GM19438 (cell line): Measurements from ENCODE around the gene PPP2R3B.
"Not testable (repeated sequence)": the region's sequence is repeated elsewhere in the genome, so short reads cannot be mapped to it uniquely, and the experiment has no call there.

Experiments used
- ATAC-seq: cut with Tn5 transposase; IDR thresholded peaks from one replicate; pipeline ENCODE4 v1.9.1; 2021; ENCODE audit warnings: low read depth; ENCODE audit not compliant: unreplicated experiment

PPP2R3B gene, protein sequence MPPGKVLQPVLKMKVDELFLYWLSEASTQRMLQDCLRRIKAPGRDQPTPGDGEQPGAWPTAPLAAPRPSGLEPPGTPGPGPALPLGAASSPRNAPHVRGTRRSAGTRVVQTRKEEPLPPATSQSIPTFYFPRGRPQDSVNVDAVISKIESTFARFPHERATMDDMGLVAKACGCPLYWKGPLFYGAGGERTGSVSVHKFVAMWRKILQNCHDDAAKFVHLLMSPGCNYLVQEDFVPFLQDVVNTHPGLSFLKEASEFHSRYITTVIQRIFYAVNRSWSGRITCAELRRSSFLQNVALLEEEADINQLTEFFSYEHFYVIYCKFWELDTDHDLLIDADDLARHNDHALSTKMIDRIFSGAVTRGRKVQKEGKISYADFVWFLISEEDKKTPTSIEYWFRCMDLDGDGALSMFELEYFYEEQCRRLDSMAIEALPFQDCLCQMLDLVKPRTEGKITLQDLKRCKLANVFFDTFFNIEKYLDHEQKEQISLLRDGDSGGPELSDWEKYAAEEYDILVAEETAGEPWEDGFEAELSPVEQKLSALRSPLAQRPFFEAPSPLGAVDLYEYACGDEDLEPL

DNA sequence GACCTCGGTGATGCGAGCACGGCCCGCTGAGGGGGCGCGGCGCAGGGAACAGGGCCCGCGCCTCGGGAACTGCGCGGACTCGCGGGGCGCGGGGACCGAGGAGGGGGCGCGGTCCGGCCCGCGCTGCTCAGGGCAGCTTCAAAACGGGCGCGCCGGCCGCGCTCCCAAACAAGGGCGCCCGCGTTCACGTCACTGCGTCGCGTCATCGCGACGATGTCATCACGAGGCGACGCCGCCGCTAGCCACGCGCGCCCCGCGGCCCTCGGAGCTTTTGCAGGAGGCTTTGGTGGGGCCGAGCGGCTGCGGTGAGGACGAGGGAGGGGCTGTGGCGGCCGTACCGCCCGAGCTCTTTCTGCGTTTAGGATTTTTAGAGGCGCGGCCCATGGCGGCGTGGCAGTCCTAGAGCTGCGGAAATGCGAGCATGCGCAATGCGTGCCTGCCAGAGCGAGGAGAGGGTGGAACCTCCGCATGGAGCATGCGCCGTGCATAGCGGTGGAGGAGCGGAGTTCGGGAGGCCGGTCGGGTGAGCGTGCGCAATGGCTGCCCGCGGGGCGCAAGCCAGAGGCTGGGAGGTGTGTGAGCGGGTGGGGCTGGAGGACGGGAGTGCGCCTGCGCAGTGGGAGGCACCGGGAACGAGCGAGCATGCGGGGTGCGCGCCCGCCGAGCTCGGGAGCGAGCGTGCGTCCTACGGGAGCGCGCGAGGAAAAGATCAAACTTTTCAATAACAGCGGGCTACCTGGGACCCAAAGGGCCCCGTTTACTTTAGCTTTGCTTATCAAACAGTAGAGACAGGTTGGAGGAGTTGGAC is at the start of gene PPP2R3B:
PPP2R3B (minus strand) TSS at position 140 of the 808 bp plus-strand sequence. CDS start 216 bp downstream, outside the sequence.
- peak; percentile 94 for ATAC-seq

DNA sequence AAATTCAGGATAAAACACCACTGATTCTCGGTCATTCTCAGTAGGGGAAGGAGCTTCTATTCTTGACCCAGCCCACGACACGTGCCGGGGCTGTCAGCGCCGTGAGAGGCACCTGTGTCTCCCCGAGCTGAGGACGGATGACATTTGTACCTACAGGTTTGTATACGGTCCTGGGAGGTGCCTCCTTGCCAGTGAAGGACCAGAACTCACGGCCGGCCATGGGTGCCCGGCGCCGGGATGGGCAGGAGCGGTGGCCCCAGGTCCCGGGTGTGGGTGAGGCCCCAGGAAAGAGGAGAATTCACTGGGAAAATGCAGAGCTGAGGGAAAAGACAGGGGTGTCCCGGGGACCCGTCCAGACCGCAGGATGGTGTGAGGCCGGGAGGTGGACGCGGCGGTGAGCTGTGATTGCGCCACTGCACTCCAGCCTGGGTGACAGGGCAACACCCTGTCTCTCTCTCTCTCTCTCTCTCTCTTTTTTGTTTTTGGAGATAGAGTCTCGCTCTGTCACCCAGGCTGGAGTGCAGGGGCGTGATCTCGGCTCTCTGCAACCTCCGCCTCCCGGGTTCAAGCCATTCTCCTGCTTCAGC is 48.9 kb upstream of the PPP2R3B start:
- ATAC-seq: no peak

GRCh38 chrX:434946-435345 is 48.2 kb upstream of the PPP2R3B start:
- ATAC-seq: no peak

GRCh38 chrX:433771-434170 is 47.1 kb upstream of the PPP2R3B start:
- ATAC-seq: no peak

DNA sequence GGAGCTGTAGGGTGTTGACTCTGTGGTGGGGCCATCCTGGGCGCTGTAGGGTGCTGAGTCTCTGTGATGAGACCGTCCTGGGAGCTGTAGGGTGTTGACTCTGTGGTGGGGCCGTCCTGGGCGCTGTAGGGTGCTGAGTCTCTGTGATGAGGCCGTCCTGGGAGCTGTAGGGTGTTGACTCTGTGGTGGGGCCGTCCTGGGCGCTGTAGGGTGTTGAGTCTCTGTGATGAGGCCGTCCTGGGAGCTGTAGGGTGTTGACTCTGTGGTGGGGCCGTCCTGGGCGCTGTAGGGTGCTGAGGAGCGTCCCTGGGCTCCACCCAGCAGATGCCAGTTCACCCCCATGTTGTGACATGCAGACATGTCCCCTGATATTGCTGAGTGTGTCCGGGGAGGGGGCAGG is 46.0 kb upstream of the PPP2R3B start:
- not testable (repeated sequence) for ATAC-seq

GRCh38 chrX:431492-432111 is 44.9 kb upstream of the PPP2R3B start:
- no peak for ATAC-seq

GRCh38 chrX:431056-431455 is 44.3 kb upstream of the PPP2R3B start:
- no peak for ATAC-seq

DNA sequence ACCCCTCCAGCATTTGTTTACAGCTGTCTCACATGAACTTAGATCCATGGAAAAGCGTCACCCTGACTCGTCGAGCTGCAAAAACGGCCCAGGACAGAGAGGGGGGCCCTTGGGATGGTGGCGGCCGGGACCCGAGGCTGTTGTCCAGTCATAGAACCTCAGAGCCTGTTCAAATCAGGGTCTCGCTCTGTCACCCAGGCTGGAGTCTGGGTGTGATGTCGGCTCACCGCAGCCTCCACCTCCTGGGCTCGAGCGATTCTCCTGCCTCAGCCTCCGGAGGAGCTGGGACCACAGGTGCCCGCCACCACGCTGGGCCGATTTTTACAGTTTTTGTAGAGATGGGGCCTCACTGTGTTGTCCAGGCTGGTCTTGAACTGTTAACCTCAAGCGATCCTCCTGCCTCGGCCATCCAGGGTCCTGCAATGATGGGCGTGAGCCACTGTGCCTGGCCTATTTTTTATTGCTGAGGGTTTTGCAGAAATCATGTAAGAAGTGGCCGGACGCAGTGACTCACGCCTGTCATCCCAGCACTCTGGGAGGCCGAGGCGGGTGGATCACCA is 42.6 kb upstream of the PPP2R3B start:
- no peak for ATAC-seq

GRCh38 chrX:427812-428725 is 41.4 kb upstream of the PPP2R3B start:
- no peak for ATAC-seq

GRCh38 chrX:426881-427280 is 40.2 kb upstream of the PPP2R3B start:
- ATAC-seq: no peak

- no peak for ATAC-seq
These were observed 38.3 kb upstream of the PPP2R3B start for GRCh38 chrX:425056-425455.

DNA sequence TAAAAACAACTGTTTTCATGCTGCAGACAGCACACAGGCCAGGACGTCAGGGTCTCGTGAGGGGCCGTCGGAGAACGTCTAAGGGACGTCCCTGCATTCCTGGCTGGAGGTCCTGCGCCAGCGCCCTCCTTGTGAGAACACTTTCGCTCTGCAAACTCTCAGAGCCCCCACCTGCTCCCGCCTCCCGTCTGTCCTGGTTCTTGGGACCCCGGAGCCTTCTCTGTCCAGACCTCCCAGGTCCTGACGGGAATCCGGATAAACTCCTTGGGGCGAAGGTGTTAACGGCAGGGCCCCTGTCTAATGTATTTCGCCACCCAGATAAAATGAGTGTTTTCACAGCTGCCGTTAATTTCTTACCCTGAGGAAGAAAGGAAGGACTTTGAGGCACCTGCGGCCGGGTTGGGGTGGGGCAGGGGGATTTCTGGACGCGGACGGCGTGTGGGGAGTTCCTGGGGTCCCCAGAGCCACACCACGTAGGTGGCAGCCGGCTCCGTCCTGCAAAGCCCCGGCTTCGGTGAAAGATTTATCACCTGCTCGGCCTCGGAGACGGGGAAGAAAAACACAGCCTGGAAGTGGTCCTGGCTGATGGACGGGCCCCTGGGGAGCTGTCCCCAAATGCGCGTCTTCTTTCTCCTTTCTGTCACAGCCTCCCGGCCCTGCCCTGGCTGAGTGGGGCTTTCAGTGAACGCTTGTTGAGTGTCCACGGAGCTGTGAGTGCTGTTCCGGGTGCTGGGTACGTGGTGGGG is 35.1 kb upstream of the PPP2R3B start:
- ATAC-seq: no peak

- no peak for ATAC-seq
These were observed 34.0 kb upstream of the PPP2R3B start for GRCh38 chrX:420496-421223.

- ATAC-seq: no peak
These were observed 32.4 kb upstream of the PPP2R3B start for GRCh38 chrX:418927-419729.

GRCh38 chrX:415498-415897 is 28.8 kb upstream of the PPP2R3B start:
- not testable (repeated sequence) for ATAC-seq

DNA sequence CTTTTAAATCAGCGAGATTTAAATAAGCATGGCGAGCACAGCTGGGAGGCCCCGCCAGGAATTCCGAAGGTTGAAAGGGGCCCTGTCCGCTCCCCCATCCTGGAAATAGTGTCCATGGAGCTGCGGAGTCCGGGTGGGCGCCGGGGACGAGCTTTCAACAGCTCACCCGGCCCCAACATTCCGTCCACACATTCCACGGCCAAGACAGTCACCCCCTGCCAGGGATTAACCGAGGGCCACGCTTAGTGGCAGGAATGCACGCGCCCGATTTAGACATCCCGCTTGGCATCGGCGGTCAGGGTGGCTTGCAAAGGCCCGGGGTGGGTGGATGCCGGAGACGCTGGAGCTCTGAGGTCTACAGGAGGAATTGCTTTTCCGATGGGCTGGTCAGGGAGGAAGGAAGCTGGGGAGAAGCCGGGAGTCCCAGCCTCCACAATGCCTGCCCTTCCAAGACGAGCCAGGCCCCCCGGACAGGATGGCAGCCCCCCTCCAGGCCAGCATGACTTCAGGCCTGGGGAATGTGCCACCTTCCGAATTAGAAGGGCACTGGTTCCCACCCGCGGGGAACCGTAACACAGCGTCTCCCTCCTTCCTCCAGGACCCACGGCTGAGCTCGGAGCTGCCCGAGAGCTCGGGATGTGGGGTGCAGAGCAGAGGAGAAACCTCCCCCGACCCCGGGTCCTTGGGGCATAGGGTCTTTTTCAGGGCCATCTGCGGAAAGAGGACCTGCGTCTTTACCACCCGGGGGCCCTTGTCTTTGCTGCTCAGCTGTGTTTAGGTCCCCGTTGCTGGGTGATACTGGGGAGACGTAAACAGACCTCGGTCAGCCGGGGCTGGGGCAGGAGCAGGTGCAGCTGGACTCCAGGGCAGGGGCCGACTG is 26.9 kb upstream of the PPP2R3B start:
- no peak for ATAC-seq
